H1 (cell line): ENCODE data around the gene TMEM138. TPM values are rescaled to one million over a fixed set of nuclear protein-coding genes. Genes with fewer than 3 reads are reported as not detected.

ENCODE experiments used
- CTCF ChIA-PET: fragments of 300-600 bp; sonication (Branson Sonifier 250); formaldehyde crosslinking; loops from one replicate; lab custom pipeline; 2021; ENCODE audit not compliant: partially characterized antibody; lab: Charles Lee
- POLR2A ChIA-PET: fragments of 300-600 bp; sonication (Branson Sonifier 250); formaldehyde crosslinking; loops from one replicate; lab custom pipeline; 2021; ENCODE audit warnings: inconsistent platforms; ENCODE audit not compliant: partially characterized antibody; lab: Charles Lee
- DNase-seq, 2 experiments: peaks; one replicate each; pipeline versions ENCODE4 v3.0.0 to v3.0.0-alpha.2; 2010 to 2022; ENCODE audit warnings: low spot score in 2 of 2, low read depth in 1 of 2, mixed read lengths in 1 of 2
- FAIRE-seq: peaks from 2 replicates; lab custom pipeline; 2011; peaks lifted over from hg19 to GRCh38; lab: Jason Lieb, UNC
- H2AFZ ChIP-seq: 2 replicates; pipeline ENCODE4 v1.8.1; 2012; ENCODE audit warnings: low read length, inconsistent platforms
- H2AK5ac ChIP-seq: 2 replicates; pipeline ENCODE4 v1.6.1; 2013; ENCODE audit warnings: low read depth, low read length
- H2BK120ac ChIP-seq: replicated peaks from 2 replicates; pipeline ENCODE3; 2013; ENCODE audit warnings: low read depth, low read length, inconsistent platforms
- H2BK12ac ChIP-seq: 2 replicates; pipeline ENCODE4 v1.6.1; 2013; ENCODE audit warnings: low read depth, low read length
- H2BK15ac ChIP-seq: 2 replicates; pipeline ENCODE4 v1.6.1; 2013; ENCODE audit warnings: low read length
- H2BK20ac ChIP-seq: 2 replicates; pipeline ENCODE4 v1.6.1; 2013; ENCODE audit warnings: low read length
- H2BK5ac ChIP-seq: 2 replicates; pipeline ENCODE4 v1.6.1; 2013; ENCODE audit warnings: low read depth, low read length
- H3K14ac ChIP-seq: 2 replicates; pipeline ENCODE4 v1.6.1; 2013; ENCODE audit warnings: inconsistent platforms; ENCODE audit not compliant: insufficient read length
- H3K18ac ChIP-seq: 2 replicates; pipeline ENCODE4 v1.6.1; 2013; ENCODE audit warnings: low read length; ENCODE audit errors: extremely low read depth
- H3K23ac ChIP-seq: 2 replicates; pipeline ENCODE4 v1.6.1; 2013; ENCODE audit warnings: inconsistent platforms; ENCODE audit not compliant: insufficient read length
- H3K23me2 ChIP-seq: 2 replicates; pipeline ENCODE4 v1.6.1; 2013; ENCODE audit warnings: low read depth, low read length
- H3K27ac ChIP-seq: 2 replicates; pipeline ENCODE4 v1.6.1; 2011; ENCODE audit warnings: low read depth, low read length, inconsistent platforms
- H3K27me3 ChIP-seq, 4 experiments: replicated peaks in 1 of 4; 1 replicate in 1 of 4; 2 replicates in 3 of 4; pipeline versions ENCODE4 v1.6.1 to v1.8.1; 2011 to 2013; ENCODE audit warnings: low read length in 3 of 4, mild to moderate bottlenecking in 3 of 4, inconsistent platforms in 2 of 4, mixed read lengths in 2 of 4, moderate library complexity in 1 of 4; ENCODE audit not compliant: control insufficient read depth in 3 of 4, insufficient read depth in 3 of 4; ENCODE audit errors: extremely low read depth in 1 of 4
- H3K36me3 ChIP-seq, 4 experiments: 2 replicates each; pipeline versions ENCODE4 v1.6.1 to v1.8.1; 2011 to 2013; ENCODE audit warnings: mild to moderate bottlenecking in 4 of 4, low read length in 3 of 4, moderate library complexity in 2 of 4, control low read depth in 1 of 4, inconsistent platforms in 1 of 4; ENCODE audit not compliant: insufficient read depth in 4 of 4, control insufficient read depth in 2 of 4
- H3K4ac ChIP-seq: replicated peaks from 2 replicates; pipeline ENCODE3; 2013; ENCODE audit warnings: low read length, low read depth, mixed read lengths, inconsistent platforms; ENCODE audit not compliant: insufficient read length
- H3K4me1 ChIP-seq, 4 experiments: replicated peaks in 1 of 4; 1 replicate in 1 of 4; 2 replicates in 3 of 4; pipeline versions ENCODE4 v1.6.1 to v1.8.1; 2011 to 2013; ENCODE audit warnings: low read length in 3 of 4, inconsistent platforms in 2 of 4, mixed read lengths in 1 of 4; ENCODE audit not compliant: insufficient read depth in 4 of 4, control insufficient read depth in 3 of 4
- H3K4me2 ChIP-seq, 2 experiments: 2 replicates each; pipeline versions ENCODE4 v1.6.1 to v1.8.1; 2011 to 2013; ENCODE audit warnings: low read depth in 2 of 2, low read length in 2 of 2, control low read depth in 1 of 2, inconsistent platforms in 1 of 2, mild to moderate bottlenecking in 1 of 2; ENCODE audit not compliant: insufficient read depth in 1 of 2
- H3K4me3 ChIP-seq, 4 experiments: fragments of 200-600, 300-600 bp in 1 of 4; sonication (generic), shearing (Covaris generic), sonication (Bioruptor Twin) in 1 of 4; 2 replicates each; pipeline versions ENCODE4 v1.5.1 to v1.8.1; 2011 to 2016; ENCODE audit warnings: low read length in 4 of 4, low read depth in 3 of 4, control low read depth in 2 of 4, inconsistent platforms in 2 of 4, mild to moderate bottlenecking in 2 of 4, mixed read lengths in 1 of 4, moderate library complexity in 1 of 4; ENCODE audit not compliant: insufficient read depth in 2 of 4; ENCODE audit errors: extremely low read depth in 1 of 4
- H3K56ac ChIP-seq: replicated peaks from 2 replicates; pipeline ENCODE3; 2013; ENCODE audit warnings: low read depth, mild to moderate bottlenecking, mixed read lengths, low read length, inconsistent platforms; ENCODE audit not compliant: insufficient read length
- H3K79me1 ChIP-seq: 2 replicates; pipeline ENCODE4 v1.6.1; 2013; ENCODE audit warnings: low read depth, low read length, control low read depth
- H3K79me2 ChIP-seq, 2 experiments: 2 replicates each; pipeline versions ENCODE4 v1.6.1 to v1.8.1; 2012 to 2013; ENCODE audit warnings: low read length in 2 of 2, mild to moderate bottlenecking in 2 of 2, inconsistent platforms in 1 of 2; ENCODE audit not compliant: insufficient read depth in 2 of 2, control insufficient read depth in 1 of 2
- H3K9ac ChIP-seq, 4 experiments: replicated peaks in 1 of 4; 1 replicate in 1 of 4; 2 replicates in 3 of 4; pipeline versions ENCODE4 v1.6.1 to v1.8.1; 2011 to 2013; ENCODE audit warnings: low read depth in 3 of 4, low read length in 3 of 4, control low read depth in 2 of 4, mild to moderate bottlenecking in 2 of 4, moderate library complexity in 2 of 4, inconsistent platforms in 1 of 4; ENCODE audit errors: extremely low read depth in 1 of 4
- H3K9me3 ChIP-seq, 2 experiments: 2 replicates each; pipeline versions ENCODE4 v1.6.1 to v1.8.1; 2012 to 2013; ENCODE audit warnings: mild to moderate bottlenecking in 2 of 2, moderate library complexity in 2 of 2, control low read depth in 1 of 2, inconsistent platforms in 1 of 2, low read depth in 1 of 2, low read length in 1 of 2, mixed read lengths in 1 of 2; ENCODE audit not compliant: insufficient read depth in 2 of 2
- H4K20me1 ChIP-seq, 2 experiments: replicated peaks in 1 of 2; 2 replicates each; pipeline versions ENCODE3 to v1.8.1; 2011 to 2013; ENCODE audit warnings: inconsistent platforms in 2 of 2, low read length in 2 of 2, mild to moderate bottlenecking in 1 of 2; ENCODE audit not compliant: insufficient read depth in 2 of 2, control insufficient read depth in 1 of 2
- H4K5ac ChIP-seq: 2 replicates; pipeline ENCODE4 v1.6.1; 2013; ENCODE audit warnings: low read length, low read depth, mixed read lengths, inconsistent platforms; ENCODE audit not compliant: insufficient read length
- H4K8ac ChIP-seq: 2 replicates; pipeline ENCODE4 v1.8.0; 2013; ENCODE audit warnings: mild to moderate bottlenecking, moderate library complexity, low read length, inconsistent platforms; ENCODE audit not compliant: insufficient read depth; ENCODE audit errors: extremely low read depth
- H4K91ac ChIP-seq: replicated peaks from 2 replicates; pipeline ENCODE3; 2013; ENCODE audit warnings: low read length, mixed read lengths, inconsistent platforms; ENCODE audit not compliant: insufficient read length
- KDM5A ChIP-seq: fragments of 200-600 bp; IDR thresholded peaks from 2 replicates; pipeline ENCODE4 v1.7.1; 2012; ENCODE audit warnings: mild to moderate bottlenecking, low read length, inconsistent platforms, mixed read lengths
- POLR2AphosphoS5 ChIP-seq: IDR thresholded peaks from 2 replicates; pipeline ENCODE4 v1.6.1; 2011; ENCODE audit warnings: low read depth, low read length
- WGBS, 2 experiments: shearing (Covaris generic) in 1 of 2; methylation state at CpG; one replicate each; pipeline versions ENCODE4 v1.1.6 to v1.1.7; 2013 to 2015; ENCODE audit warnings: low lambda C conversion rate in 2 of 2, mixed read lengths in 2 of 2, inconsistent platforms in 1 of 2, low coverage in 1 of 2, missing lambda C conversion rate in 1 of 2; ENCODE audit not compliant: insufficient replicate concordance in 2 of 2, insufficient coverage in 1 of 2, insufficient read length in 1 of 2; ENCODE audit errors: extremely low coverage in 1 of 2, missing lambda C conversion rate in 1 of 2; 5-methylcytosine and 5-hydroxymethylcytosine counted together
- polyA plus RNA-seq, 7 experiments: library from polyadenylated mRNA; depleted of rRNA in 3 of 7; stranded (reverse) in 5 of 7; unstranded in 2 of 7; fragments of >200 nt in 5 of 7; fragments of 200-250 nt in 2 of 7; gene quantifications; 1 replicate in 5 of 7; 2 replicates in 1 of 7; 4 replicates in 1 of 7; pipeline versions ENCODE4 v1.2.1 to v1.2.3, GENCODE V29; 2011 to 2013; ENCODE audit warnings: missing spikeins in 2 of 7, mixed read lengths in 2 of 7
- total RNA-seq: library from RNA; stranded (reverse); fragmentation: NEBNext Ultra II Directional; extraction: Animal tissue kit (Norgen Biotek cat#: 25700); gene quantifications from 2 replicates; pipeline ENCODE4 v1.2.1, GENCODE V29; 2021

The TMEM138 gene
- total and polyA plus RNA-seq, 2 of the 8 experiments (the other 6 are each of a cell fraction or from before 2014, with no cell fraction given) = 32.9 to 59.0 TPM

DNA sequence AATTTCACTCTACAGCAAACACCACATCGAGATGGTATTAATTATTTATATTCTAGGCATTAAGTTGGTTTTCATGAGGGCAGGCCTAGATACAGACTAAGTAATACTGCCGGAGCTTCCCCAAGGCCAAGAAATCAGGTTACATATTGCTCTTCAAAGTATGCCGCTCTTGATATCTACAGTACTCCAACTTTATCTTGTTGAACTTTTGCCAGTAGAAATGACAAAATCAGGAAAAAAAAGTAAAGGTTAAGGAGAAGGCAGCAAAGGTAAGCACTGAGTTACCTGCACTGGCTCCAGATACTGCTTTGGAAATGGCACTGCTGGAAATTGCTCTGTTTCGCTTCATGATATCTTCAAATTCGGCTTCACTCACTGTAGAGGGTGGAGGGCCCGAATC is 53.2 kb downstream of the TMEM138 start:
- Histone ChIP-seq H3K14ac (no peak overlapping the region), H2BK20ac (no peak overlapping the region), H2BK12ac (no peak overlapping the region), H3K23ac (no peak overlapping the region), H4K20me1 (peaks cover 4 to 17% of the 10 kb centered on the region in 2 experiments), H3K79me1 (peaks cover 7% of the 10 kb centered on the region), H3K9ac (no peak overlapping the region), H3K18ac (no peak overlapping the region), H3K23me2 (no peaks in the 10 kb centered on the region), H4K91ac (no peak overlapping the region), H3K4me2 (no peak overlapping the region), H3K27me3 (no peaks in the 10 kb centered on the region), H3K56ac (no peak overlapping the region), H3K36me3 (peaks cover 60 to 97% (median 88%) of the 10 kb centered on the region in 4 experiments), H3K9me3 (no peaks in the 10 kb centered on the region), H3K79me2 (peaks cover 0 to 19% of the 10 kb centered on the region in 2 experiments; a peak in 2 of 4 replicates), H2AK5ac (no peak overlapping the region), H4K8ac (no peak overlapping the region), H3K27ac (no peak overlapping the region), H2BK15ac (no peak overlapping the region), H2BK5ac (no peak overlapping the region), H4K5ac (no peak overlapping the region), H3K4ac (no peak overlapping the region), H2BK120ac (no peak overlapping the region), H3K4me3 (no peak overlapping the region), H2AFZ (no peak overlapping the region), H3K4me1 (no peaks in the 10 kb centered on the region)
- ChIA-PET POLR2A (interaction anchor here (3.1 to 11.2 kb wide), 2 partner anchors 12 to 13 kb away, joined by 19 to 94 read pairs; partner anchors contain the start of genes CPSF7 and SDHAF2), CTCF (no interaction called here)
- DNase-seq = no peak
- TF ChIP-seq KDM5A (no peak), POLR2AphosphoS5 (no peak)
- 97% methylated on average over 6 of the region's 6 CpGs; no CpG with 5 or more reads in 1 of the 2 experiments for WGBS, 2 experiments
- FAIRE-seq = no peak
